CD4-positive, alpha-beta T cell (primary cell): ENCODE results near the gene P3H2. TPM values are rescaled to one million over a fixed set of nuclear protein-coding genes. Genes with fewer than 3 reads are reported as not detected.

Source experiments
- ATAC-seq: fragments of 200-7000 bp; cut with Tn5 transposase; one replicate; pipeline ENCODE4 v1.10.0; 2022; ENCODE audit warnings: mild to moderate bottlenecking; ENCODE audit not compliant: poor library complexity
- CTCF ChIA-PET: fragments of 350-600 bp; sonication (Branson Sonifier 250); formaldehyde crosslinking; loops from one replicate; lab custom pipeline; 2021; ENCODE audit warnings: antibody characterized with exemption, inconsistent platforms; lab: Charles Lee
- POLR2A ChIA-PET: fragments of 350-600 bp; sonication (Branson Sonifier 250); formaldehyde crosslinking; loops from one replicate; lab custom pipeline; 2021; ENCODE audit warnings: antibody characterized with exemption, inconsistent platforms; lab: Charles Lee
- DNase-seq, 14 experiments: peaks; one replicate each; pipeline ENCODE4 v3.0.0-alpha.2; 2013 to 2020; ENCODE audit warnings: mixed read lengths in 2 of 14
- H3K27ac ChIP-seq, 2 donors: one replicate each; pipeline versions ENCODE4 v1.5.1 to v1.7.0; 2013; ENCODE audit warnings: low read length in 2 of 2, low read depth in 1 of 2, mild to moderate bottlenecking in 1 of 2
- H3K27me3 ChIP-seq, 2 experiments: 1 replicate in 1 of 2; 2 replicates in 1 of 2; pipeline versions ENCODE4 v1.6.1 to v1.7.0; 2013; ENCODE audit warnings: low read length in 2 of 2, control low read depth in 1 of 2, mild to moderate bottlenecking in 1 of 2, moderate library complexity in 1 of 2; ENCODE audit not compliant: insufficient read depth in 2 of 2, control insufficient read depth in 1 of 2
- H3K36me3 ChIP-seq: one replicate; pipeline ENCODE4 v1.6.1; 2013; ENCODE audit warnings: low read length, control low read depth; ENCODE audit not compliant: insufficient read depth
- H3K4me1 ChIP-seq: one replicate; pipeline ENCODE4 v1.6.1; 2013; ENCODE audit warnings: low read length, control low read depth; ENCODE audit not compliant: insufficient read depth
- H3K4me3 ChIP-seq: one replicate; pipeline ENCODE4 v1.5.1; 2013; ENCODE audit warnings: mild to moderate bottlenecking, low read length, moderate library complexity
- H3K9me3 ChIP-seq, 2 experiments: 1 replicate in 1 of 2; 2 replicates in 1 of 2; pipeline versions ENCODE4 v1.6.1 to v1.7.0; 2013; ENCODE audit warnings: low read length in 2 of 2, mild to moderate bottlenecking in 2 of 2, control low read depth in 1 of 2, moderate library complexity in 1 of 2; ENCODE audit not compliant: control insufficient read depth in 1 of 2, insufficient read depth in 1 of 2
- H3K27ac Mint-ChIP-seq: one replicate; pipeline ENCODE4 v1.8.0; 2020; ENCODE audit warnings: mixed read lengths
- H3K27me3 Mint-ChIP-seq: one replicate; pipeline ENCODE4 v1.8.0; 2021; ENCODE audit warnings: mixed read lengths
- H3K36me3 Mint-ChIP-seq: one replicate; pipeline ENCODE4 v1.8.0; 2021; ENCODE audit warnings: low read depth, mixed read lengths
- H3K4me1 Mint-ChIP-seq: one replicate; pipeline ENCODE4 v1.8.0; 2021; ENCODE audit warnings: low read depth, mixed read lengths
- H3K4me3 Mint-ChIP-seq: one replicate; pipeline ENCODE4 v1.8.0; 2020; ENCODE audit warnings: mild to moderate bottlenecking, mixed read lengths
- H3K9me3 Mint-ChIP-seq: one replicate; pipeline ENCODE4 v1.8.0; 2020; ENCODE audit warnings: mixed read lengths
- intact Hi-C, 2 experiments: fragments of 100-400 bp; cut with DNase I in 1 of 2; cut with micrococcal nuclease in 1 of 2; formaldehyde crosslinking; loops; one replicate each; pipeline versions ENCODE4 v1.15.1 to v1.9.0; 2023 to 2025; cut with DNase I, micrococcal nuclease
- total RNA-seq, 174 experiments: library from RNA in 2 of 174; stranded (reverse) in 2 of 174; gene quantifications; one replicate each; pipeline ENCODE4 v1.2.3 and lab custom pipeline; 2021 to 2026
- TF ChIP-seq, protein P1 (sequence below): fragments of 200-600 bp; IDR thresholded peaks from one replicate; pipeline ENCODE4 v1.8.0; 2022; ENCODE audit warnings: antibody characterized with exemption, mild to moderate bottlenecking

The P3H2 gene
- total RNA-seq, 2 experiments from 2014 or later, result not detected

GRCh38 chr3:189942948-189943347 lies 177.7 kb downstream of the P3H2 start:
- ChIA-PET POLR2A (no interaction called here), CTCF (no interaction called here)
- H3K27me3 ChIP-seq, result no peaks in the 10 kb centered on the region
- no peak overlapping the region for H3K4me3 Mint-ChIP-seq
- no peak overlapping the region for H3K4me3 ChIP-seq
- H3K9me3 Mint-ChIP-seq, result no peaks in the 10 kb centered on the region
- no peaks in the 10 kb centered on the region for H3K36me3 ChIP-seq
- H3K27ac ChIP-seq, result no peak overlapping the region
- no peaks in the 10 kb centered on the region for H3K9me3 ChIP-seq
- no peaks in the 10 kb centered on the region for H3K27me3 Mint-ChIP-seq
- H3K4me1 ChIP-seq, result no peaks in the 10 kb centered on the region
- H3K27ac Mint-ChIP-seq, result no peak overlapping the region
- DNase-seq (no peak), ATAC-seq (no peak)
- TF ChIP-seq, protein P1, sequence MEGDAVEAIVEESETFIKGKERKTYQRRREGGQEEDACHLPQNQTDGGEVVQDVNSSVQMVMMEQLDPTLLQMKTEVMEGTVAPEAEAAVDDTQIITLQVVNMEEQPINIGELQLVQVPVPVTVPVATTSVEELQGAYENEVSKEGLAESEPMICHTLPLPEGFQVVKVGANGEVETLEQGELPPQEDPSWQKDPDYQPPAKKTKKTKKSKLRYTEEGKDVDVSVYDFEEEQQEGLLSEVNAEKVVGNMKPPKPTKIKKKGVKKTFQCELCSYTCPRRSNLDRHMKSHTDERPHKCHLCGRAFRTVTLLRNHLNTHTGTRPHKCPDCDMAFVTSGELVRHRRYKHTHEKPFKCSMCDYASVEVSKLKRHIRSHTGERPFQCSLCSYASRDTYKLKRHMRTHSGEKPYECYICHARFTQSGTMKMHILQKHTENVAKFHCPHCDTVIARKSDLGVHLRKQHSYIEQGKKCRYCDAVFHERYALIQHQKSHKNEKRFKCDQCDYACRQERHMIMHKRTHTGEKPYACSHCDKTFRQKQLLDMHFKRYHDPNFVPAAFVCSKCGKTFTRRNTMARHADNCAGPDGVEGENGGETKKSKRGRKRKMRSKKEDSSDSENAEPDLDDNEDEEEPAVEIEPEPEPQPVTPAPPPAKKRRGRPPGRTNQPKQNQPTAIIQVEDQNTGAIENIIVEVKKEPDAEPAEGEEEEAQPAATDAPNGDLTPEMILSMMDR, result no peak
- H3K36me3 Mint-ChIP-seq, result no peaks in the 10 kb centered on the region
- intact Hi-C loops, result no loop called here
- H3K4me1 Mint-ChIP-seq, result no peaks in the 10 kb centered on the region

DNA sequence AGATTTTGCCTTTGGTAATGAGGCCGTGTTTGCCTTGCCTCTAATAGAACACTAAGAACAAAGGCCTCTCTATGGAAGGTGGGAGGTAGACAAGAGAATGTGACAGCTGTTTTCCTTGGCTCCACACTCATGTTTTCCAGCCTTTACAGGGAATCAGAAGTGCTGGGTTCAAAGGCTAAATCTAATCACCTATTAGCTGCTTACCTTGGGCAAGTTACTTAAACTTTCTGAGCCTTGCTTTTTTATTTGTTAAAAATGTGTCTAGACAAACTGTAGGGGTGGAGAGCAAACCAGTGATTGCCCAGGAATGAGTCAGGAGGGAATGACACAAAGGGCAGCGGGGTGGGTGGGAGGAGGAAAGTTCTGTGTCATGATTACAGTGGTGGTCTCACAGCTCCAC lies 179.0 kb downstream of the P3H2 start:
- no peak overlapping the region for H3K27ac Mint-ChIP-seq
- TF ChIP-seq, protein P1, result no peak
- Histone ChIP-seq H3K36me3 (no peaks in the 10 kb centered on the region), H3K9me3 (no peaks in the 10 kb centered on the region), H3K27ac (no peak overlapping the region), H3K27me3 (no peaks in the 10 kb centered on the region), H3K4me1 (no peaks in the 10 kb centered on the region), H3K4me3 (no peak overlapping the region)
- H3K27me3 Mint-ChIP-seq, result no peaks in the 10 kb centered on the region
- H3K9me3 Mint-ChIP-seq, result no peaks in the 10 kb centered on the region
- intact Hi-C loops, result no loop called here
- H3K4me3 Mint-ChIP-seq, result no peak overlapping the region
- POLR2A ChIA-PET, result no interaction called here
- ATAC-seq (no peak), DNase-seq (no peak)
- CTCF ChIA-PET, result interaction anchor here (1.2 kb wide), 1 partner anchor 20 kb away, joined by 5 read pairs; no protein-coding TSS in a partner anchor
- no peaks in the 10 kb centered on the region for H3K36me3 Mint-ChIP-seq
- no peaks in the 10 kb centered on the region for H3K4me1 Mint-ChIP-seq

GRCh38 chr3:189941125-189941524 lies 179.6 kb downstream of the P3H2 start:
- no peak for ATAC-seq
- TF ChIP-seq, protein P1, result no peak
- no peaks in the 10 kb centered on the region for H3K36me3 ChIP-seq

More at GRCh38 chr3:189941125-189941524, 179.6 kb downstream of the P3H2 start:
- H3K36me3 Mint-ChIP-seq, result no peaks in the 10 kb centered on the region
- no peaks in the 10 kb centered on the region for H3K9me3 Mint-ChIP-seq
- DNase-seq, result no peak
- H3K27ac Mint-ChIP-seq, result no peak overlapping the region
- ChIA-PET POLR2A (no interaction called here), CTCF (interaction anchor here (1.2 kb wide), 1 partner anchor 20 kb away, joined by 5 read pairs; no protein-coding TSS in a partner anchor)
- H3K4me1 Mint-ChIP-seq, result no peaks in the 10 kb centered on the region
- H3K27ac ChIP-seq, result no peak overlapping the region
- no peaks in the 10 kb centered on the region for H3K27me3 ChIP-seq
- intact Hi-C loops, result no loop called here
- H3K27me3 Mint-ChIP-seq, result no peaks in the 10 kb centered on the region
- H3K4me1 ChIP-seq, result no peaks in the 10 kb centered on the region
- H3K9me3 ChIP-seq, result no peaks in the 10 kb centered on the region
- no peak overlapping the region for H3K4me3 Mint-ChIP-seq
- no peak overlapping the region for H3K4me3 ChIP-seq
